GM12878 (cell line): Measurements from ENCODE around the gene ZNF285. TPM values are rescaled to one million over a fixed set of nuclear protein-coding genes. Genes with fewer than 3 reads are reported as not detected.

Experiments
- ATAC-seq: fragments of 200-7000 bp; cut with Tn5 transposase; 3 replicates; pipeline ENCODE4 v1.9.1; 2020; ENCODE audit warnings: mild to moderate bottlenecking, moderate library complexity
- Bru-seq: library from RNA; stranded (reverse); fragments of 400-500 nt; gene quantifications from one replicate; lab custom pipeline; 2021; lab: Mats Ljungman, UMichigan
- BruChase-seq, 2 experiments: library from RNA; stranded (reverse); fragments of 400-500 nt; gene quantifications; one replicate each; lab custom pipeline; 2021; lab: Mats Ljungman, UMichigan
- BruUV-seq: library from RNA; stranded (reverse); fragments of 400-500 nt; replicated peaks from 2 replicates; lab custom pipeline; 2021; lab: Mats Ljungman, UMichigan
- CTCF ChIA-PET: fragments of 300-600 bp; sonication (Branson Sonifier 250); formaldehyde crosslinking; extraction: SDS; loops from one replicate; lab custom pipeline; 2021; ENCODE audit warnings: inconsistent platforms; lab: Yijun Ruan, JAX
- POLR2A ChIA-PET: fragments of 350-600 bp; formaldehyde crosslinking; extraction: SDS; loops from one replicate; lab custom pipeline; 2021; ENCODE audit warnings: inconsistent platforms; lab: Charles Lee
- RAD21 ChIA-PET: fragments of 300-600 bp; sonication (Branson Sonifier 250); formaldehyde crosslinking; loops from one replicate; lab custom pipeline; 2023; ENCODE audit warnings: antibody characterized with exemption; ENCODE audit not compliant: unreplicated experiment; lab: Charles Lee
- SMC1A ChIA-PET: fragments of 300-600 bp; sonication (Branson Sonifier 250); formaldehyde crosslinking; loops from one replicate; lab custom pipeline; 2023; ENCODE audit not compliant: unreplicated experiment, uncharacterized antibody; lab: Charles Lee
- DNase-seq: peaks from one replicate; pipeline ENCODE4 v3.0.0-alpha.2; 2011; ENCODE audit warnings: low read depth, low spot score
- FAIRE-seq: peaks from 3 replicates; lab custom pipeline; 2011; peaks lifted over from hg19 to GRCh38; lab: Jason Lieb, UNC
- H2AFZ ChIP-seq: 2 replicates; pipeline ENCODE4 v1.6.0; 2011; ENCODE audit warnings: low read depth, low read length, control low read depth; ENCODE audit not compliant: control insufficient read depth
- H3K27ac ChIP-seq: 2 replicates; pipeline ENCODE4 v1.5.1; 2011; ENCODE audit warnings: control low read depth; ENCODE audit not compliant: control insufficient read depth, insufficient read depth
- H3K27me3 ChIP-seq, 2 experiments: replicated peaks in 1 of 2; 2 replicates each; pipeline versions ENCODE4 v1.6.0 to v1.6.1; 2011; ENCODE audit warnings: low read length in 1 of 2; ENCODE audit not compliant: control insufficient read depth in 2 of 2, insufficient read depth in 2 of 2
- H3K36me3 ChIP-seq, 2 experiments: 2 replicates each; pipeline ENCODE4 v1.5.1; 2011; ENCODE audit warnings: low read length in 1 of 2; ENCODE audit not compliant: control insufficient read depth in 2 of 2, insufficient read depth in 2 of 2
- H3K4me1 ChIP-seq: 2 replicates; pipeline ENCODE4 v1.6.1; 2011; ENCODE audit warnings: mild to moderate bottlenecking, low read length, moderate library complexity, mixed read lengths; ENCODE audit not compliant: control insufficient read depth, insufficient read depth
- H3K4me2 ChIP-seq: 2 replicates; pipeline ENCODE4 v1.6.0; 2011; ENCODE audit warnings: control low read depth; ENCODE audit not compliant: control insufficient read depth, insufficient read depth
- H3K4me3 ChIP-seq: fragments of 200-600 bp; sonication (generic); 2 replicates; pipeline ENCODE4 v1.5.1; 2016
- H3K79me2 ChIP-seq: 2 replicates; pipeline ENCODE4 v1.6.0; 2011; ENCODE audit warnings: low read length; ENCODE audit not compliant: control insufficient read depth, insufficient read depth
- H3K9ac ChIP-seq: 2 replicates; pipeline ENCODE4 v1.8.0; 2011; ENCODE audit warnings: low read length, control low read depth, mixed read lengths; ENCODE audit not compliant: control insufficient read depth, insufficient read depth
- H3K9me3 ChIP-seq: replicated peaks from 3 replicates; pipeline ENCODE4 v1.5.1; 2011; ENCODE audit warnings: mild to moderate bottlenecking, low read length; ENCODE audit not compliant: control insufficient read depth, insufficient read depth
- H4K20me1 ChIP-seq: 2 replicates; pipeline ENCODE4 v1.6.0; 2011; ENCODE audit not compliant: control insufficient read depth, insufficient read depth
- ATF7 ChIP-seq: fragments of 450-650 bp; IDR thresholded peaks from 2 replicates; pipeline ENCODE4 v1.6.1; 2016; ENCODE audit warnings: low read depth, mild to moderate bottlenecking
- CHD4 ChIP-seq: fragments of 200-600 bp; sonication (generic); IDR thresholded peaks from 2 replicates; pipeline ENCODE4 v1.6.1; 2016; ENCODE audit warnings: mild to moderate bottlenecking
- DPF2 ChIP-seq: fragments of 450-650 bp; IDR thresholded peaks from 2 replicates; pipeline ENCODE4 v1.6.1; 2017; ENCODE audit warnings: mild to moderate bottlenecking
- HCFC1 ChIP-seq: fragments of 150-350 bp; IDR thresholded peaks from 2 replicates; pipeline ENCODE4 v1.6.1; 2014; ENCODE audit warnings: low read length
- IRF4 ChIP-seq: IDR thresholded peaks from 2 replicates; pipeline ENCODE4 v1.6.1; 2011; ENCODE audit warnings: low read depth, low read length
- IRF5 ChIP-seq: fragments of 450-650 bp; IDR thresholded peaks from 2 replicates; pipeline ENCODE4 v1.6.1; 2017; ENCODE audit warnings: borderline replicate concordance
- JUNB ChIP-seq: IDR thresholded peaks from 2 replicates; pipeline ENCODE4 v1.6.1; 2016; ENCODE audit warnings: antibody characterized with exemption, mild to moderate bottlenecking
- JUND ChIP-seq: IDR thresholded peaks from 2 replicates; pipeline ENCODE4 v1.6.1; 2012; ENCODE audit warnings: low read depth, mild to moderate bottlenecking, low read length, improper control_type of control experiment, moderate library complexity
- NR2C1 ChIP-seq: fragments of 450-650 bp; IDR thresholded peaks from 2 replicates; pipeline ENCODE4 v1.6.1; 2017; ENCODE audit warnings: antibody characterized with exemption, mild to moderate bottlenecking, moderate library complexity
- PBX3 ChIP-seq: IDR thresholded peaks from 2 replicates; pipeline ENCODE4 v1.6.1; 2011; ENCODE audit warnings: mild to moderate bottlenecking, low read depth, low read length, moderate library complexity; ENCODE audit not compliant: insufficient replicate concordance
- POLR2A ChIP-seq: IDR thresholded peaks from 2 replicates; pipeline ENCODE4 v1.6.1; 2011; ENCODE audit warnings: low read depth, mild to moderate bottlenecking, low read length
- RUNX3 ChIP-seq: IDR thresholded peaks from 2 replicates; pipeline ENCODE4 v1.6.1; 2012; ENCODE audit warnings: low read length, inconsistent platforms
- SIX5 ChIP-seq: IDR thresholded peaks from 2 replicates; pipeline ENCODE4 v1.6.1; 2011; ENCODE audit warnings: mild to moderate bottlenecking, low read depth, low read length, moderate library complexity; ENCODE audit not compliant: severe bottlenecking
- SP1 ChIP-seq: IDR thresholded peaks from one replicate; pipeline ENCODE4 v1.6.1; 2011; ENCODE audit warnings: low read depth, low read length
- SPI1 ChIP-seq: IDR thresholded peaks from 2 replicates; pipeline ENCODE4 v1.6.1; 2011; ENCODE audit warnings: low read depth, mild to moderate bottlenecking, low read length, moderate library complexity, borderline replicate concordance; ENCODE audit not compliant: insufficient read depth
- TARDBP ChIP-seq: IDR thresholded peaks from 2 replicates; pipeline ENCODE4 v1.6.1; 2016; ENCODE audit warnings: borderline replicate concordance
- TCF12 ChIP-seq: IDR thresholded peaks from 2 replicates; pipeline ENCODE4 v1.6.1; 2011; ENCODE audit warnings: low read depth, mild to moderate bottlenecking, low read length
- WRNIP1 ChIP-seq: IDR thresholded peaks from 2 replicates; pipeline ENCODE4 v1.6.1; 2011; ENCODE audit warnings: low read depth, low read length, improper control_type of control experiment, borderline replicate concordance
- YY1 ChIP-seq: IDR thresholded peaks from 2 replicates; pipeline ENCODE4 v1.6.1; 2011; ENCODE audit warnings: low read depth, mild to moderate bottlenecking, low read length
- WGBS: methylation state at CpG from one replicate; pipeline ENCODE4 v1.1.6; 2016; ENCODE audit warnings: low lambda C conversion rate; ENCODE audit not compliant: insufficient replicate concordance, insufficient coverage; ENCODE audit errors: missing lambda C conversion rate; 5-methylcytosine and 5-hydroxymethylcytosine counted together
- in situ Hi-C: fragments of 300-500 bp; cut with MboI; formaldehyde crosslinking; loops from 9 replicates; pipeline ENCODE4 v1.14.3; 2018; ENCODE audit warnings: mixed read lengths
- intact Hi-C: fragments of 100-400 bp; cut with micrococcal nuclease; formaldehyde crosslinking; loops from one replicate; pipeline ENCODE4 v1.14.2; 2022; ENCODE audit not compliant: unreplicated experiment
- long read RNA-seq, 2 experiments: library from polyadenylated mRNA; unstranded; transcript quantifications; one replicate each; pipeline ENCODE4 v2.0.0, GENCODE V29; 2019 to 2020
- polyA minus RNA-seq, 3 experiments: library from RNA; depleted of rRNA, polyadenylated mRNA; stranded (reverse); fragments of >200 nt; gene quantifications; 2 replicates each; pipeline ENCODE4 v1.2.3, GENCODE V29; 2011
- polyA plus RNA-seq, 11 experiments: library from polyadenylated mRNA; depleted of rRNA in 4 of 11; unstranded in 6 of 11; stranded (reverse) in 5 of 11; fragments of >200 nt; fragmentation: Nextera tagmentation in 4 of 11; fragmentation: Illumina TruSeq in 1 of 11; extraction: Ambion mirVana in 4 of 11; extraction: Trizol in 1 of 11; gene quantifications; 1 replicate in 1 of 11; 2 replicates in 10 of 11; pipeline versions ENCODE4 v1.2.1 to v1.2.3, GENCODE V29; 2011 to 2016; ENCODE audit warnings: inconsistent platforms in 2 of 11, missing spikeins in 2 of 11, low read depth in 1 of 11
- total RNA-seq, 4 experiments: library from RNA; depleted of rRNA in 3 of 4; stranded (reverse); fragments of >200 nt in 3 of 4; fragmentation: Illumina TruSeq in 1 of 4; extraction: Trizol in 1 of 4; gene quantifications; 2 replicates each; pipeline versions ENCODE4 v1.2.1 to v1.2.3, GENCODE V29; 2013 to 2021

The ZNF285 gene
- total RNA-seq (2013; cell fraction: nucleolus; rRNA removed) = 3.8 and 4.7 TPM in 2 replicates
- 0.28 TPM in 1 of 2 replicates, not detected in the other for total RNA-seq (2014; rRNA removed)
- total RNA-seq (2014; rRNA removed; fragmentation: Illumina TruSeq; extraction: Trizol) = 0.13 and 0.23 TPM in 2 replicates
- total RNA-seq (2021) = 0.19 TPM in 1 of 2 replicates, not detected in the other
- 0.09 TPM for polyA plus RNA-seq (2011; ENCODE audit: low read depth)
- 0.33 and 0.71 TPM in 2 replicates for polyA plus RNA-seq (2011; rRNA removed)
- 0.07 and 0.19 TPM in 2 replicates for polyA plus RNA-seq (2011; cell fraction: cytosol; rRNA removed)
- polyA plus RNA-seq (2011; cell fraction: nucleus; rRNA removed) = 0.32 and 0.70 TPM in 2 replicates
- polyA plus RNA-seq (2012) = 0.05 and 0.20 TPM in 2 replicates
- 0.27 and 0.31 TPM in 2 replicates for polyA plus RNA-seq (2014; fragmentation: Illumina TruSeq; extraction: Trizol)
- polyA plus RNA-seq (2014; fragmentation: Nextera tagmentation; extraction: Ambion mirVana) = under 1 TPM in 1 of 2 experiments, not detected in 1; 0.02 TPM
- polyA plus RNA-seq (2014; rRNA removed) = 0.05 and 0.20 TPM in 2 replicates
- polyA plus RNA-seq (2016; fragmentation: Nextera tagmentation; extraction: Ambion mirVana) = under 1 TPM in 1 of 2 experiments, not detected in 1; 0.40 TPM
- polyA minus RNA-seq (2011; rRNA and poly(A)+ RNA removed) = 0.59 and 1.2 TPM in 2 replicates
- polyA minus RNA-seq (2011; cell fraction: cytosol; rRNA and poly(A)+ RNA removed) = not detected in 2 replicates
- 0.10 and 0.60 TPM in 2 replicates for polyA minus RNA-seq (2011; cell fraction: nucleus; rRNA and poly(A)+ RNA removed)
- Bru-seq, nascent RNA = percentile 17 among the genes with signal in this experiment
- BruChase-seq, experiment 1, labeled RNA remaining after a 6-hour chase = percentile 28 among the genes with signal in this experiment
- percentile 30 among the genes with signal in this experiment for BruChase-seq, experiment 2, labeled RNA remaining after a 2-hour chase
- long read RNA-seq, experiment 1 = 0 reads
- long read RNA-seq, experiment 2, partial matches to known transcripts = 0 of 1 reads
- long read RNA-seq, experiment 2, other reads (novel, unspliced or antisense) = 1 of 1 reads

- H3K79me2 ChIP-seq = no peaks in the 10 kb centered on the region
- 37% methylated on average over 43 of the region's 43 CpGs for WGBS
- H3K9ac ChIP-seq = no peak within 1 kb of the TSS
- intact Hi-C loops = no loop called here
- peak; percentile 84 for ATAC-seq
- peak; percentile 1 for DNase-seq
- no peak within 1 kb of the TSS for H3K27ac ChIP-seq
- H3K36me3 ChIP-seq = no peaks in the 10 kb centered on the region
- no peaks in the 10 kb centered on the region for H3K4me1 ChIP-seq
- peak within 1 kb of the TSS; percentile 60 for H2AFZ ChIP-seq
- H4K20me1 ChIP-seq = no peaks in the 10 kb centered on the region
- no peak for FAIRE-seq
- CTCF ChIA-PET = no interaction called here
- no TSS peak for BruUV-seq
- POLR2A ChIA-PET = no interaction called here
- RAD21 ChIA-PET = no interaction called here
- H3K27me3 ChIP-seq = no peaks in the 10 kb centered on the region
- peak within 1 kb of the TSS; percentile 44 for H3K4me2 ChIP-seq
- in situ Hi-C loops = no loop called here
- 0 out of 2 replicates have a peak within 1 kb of the TSS, but pooled peaks have one; percentile 27 for H3K4me3 ChIP-seq
- SMC1A ChIA-PET = no interaction called here
- peaks cover 5% of the 10 kb centered on the region; the same call in 2 of the 3 replicates for H3K9me3 ChIP-seq
- TF ChIP-seq ATF7 (no peak), NR2C1 (peak; percentile 69), SPI1 (no peak), DPF2 (no peak), JUND (no peak), SP1 (no peak), POLR2A (no peak), SIX5 (peak; percentile 32), RUNX3 (no peak), JUNB (no peak), YY1 (peak; percentile 69), WRNIP1 (no peak), TCF12 (no peak), HCFC1 (peak; percentile 47), IRF5 (no peak), IRF4 (no peak), PBX3 (no peak), CHD4 (no peak), TARDBP (no peak)
These were observed at the start of gene ZNF285 for GRCh38 chr19:44401139-44402115. Gene ZNF285 (minus strand): TSS chr19:44401608. CDS start chr19:44397213, 4,395 bp downstream.
